WTC11 (cell line): ENCODE data around the gene TNFAIP3. TPM values are rescaled to one million over a fixed set of nuclear protein-coding genes. Genes with fewer than 3 reads are reported as not detected.

Experiments
- ATAC-seq: fragments of 200-7000 bp; cut with Tn5 transposase; 2 replicates; pipeline ENCODE4 v1.10.0; 2021; ENCODE audit warnings: mild to moderate bottlenecking, moderate library complexity
- CTCF ChIA-PET: fragments of 300-600 bp; sonication (Branson Sonifier 250); formaldehyde crosslinking; loops from one replicate; lab custom pipeline; 2021; ENCODE audit warnings: antibody characterized with exemption; lab: Charles Lee
- POLR2A ChIA-PET: fragments of 350-600 bp; sonication (Branson Sonifier 250); formaldehyde crosslinking; loops from one replicate; lab custom pipeline; 2021; ENCODE audit warnings: antibody characterized with exemption; lab: Charles Lee
- DNase-seq: peaks from one replicate; pipeline ENCODE4 v3.0.0; 2021; ENCODE audit warnings: low spot score
- H3K27ac Mint-ChIP-seq: 2 replicates; pipeline ENCODE4 v1.8.0; 2021; ENCODE audit warnings: mixed read lengths
- H3K27me3 Mint-ChIP-seq: 2 replicates; pipeline ENCODE4 v1.8.0; 2021; ENCODE audit warnings: low read depth, mild to moderate bottlenecking, moderate library complexity, mixed read lengths
- H3K36me3 Mint-ChIP-seq: 2 replicates; pipeline ENCODE4 v1.8.0; 2021; ENCODE audit warnings: mixed read lengths
- H3K4me1 Mint-ChIP-seq: 2 replicates; pipeline ENCODE4 v1.8.0; 2022; ENCODE audit warnings: mixed read lengths
- H3K4me3 Mint-ChIP-seq: 2 replicates; pipeline ENCODE4 v1.8.0; 2021; ENCODE audit warnings: mild to moderate bottlenecking, moderate library complexity, mixed read lengths
- H3K9me3 Mint-ChIP-seq: 2 replicates; pipeline ENCODE4 v1.8.0; 2021; ENCODE audit warnings: mixed read lengths
- ARID4B ChIP-seq: sonication (generic); formaldehyde crosslinking; IDR thresholded peaks from 2 replicates; pipeline ENCODE4 v1.8.0; 2023; ENCODE audit warnings: missing genetic modification reagents, mild to moderate bottlenecking, borderline replicate concordance
- ATF1 ChIP-seq: sonication (generic); formaldehyde crosslinking; IDR thresholded peaks from 2 replicates; pipeline ENCODE4 v1.8.1; 2023; ENCODE audit warnings: mild to moderate bottlenecking, moderate library complexity, missing genetic modification reagents
- CBFB ChIP-seq: sonication (generic); formaldehyde crosslinking; IDR thresholded peaks from 2 replicates; pipeline ENCODE4 v1.8.1; 2022; ENCODE audit warnings: mild to moderate bottlenecking, low read depth, missing genetic modification reagents
- E2F1 ChIP-seq: sonication (generic); formaldehyde crosslinking; IDR thresholded peaks from 2 replicates; pipeline ENCODE4 v1.8.0; 2022; ENCODE audit warnings: mild to moderate bottlenecking, missing genetic modification reagents
- ELF4 ChIP-seq: sonication (generic); formaldehyde crosslinking; IDR thresholded peaks from 2 replicates; pipeline ENCODE4 v1.8.1; 2022; ENCODE audit warnings: low read depth, mild to moderate bottlenecking, moderate library complexity, missing genetic modification reagents
- ESRRA ChIP-seq: sonication (generic); formaldehyde crosslinking; IDR thresholded peaks from 2 replicates; pipeline ENCODE4 v1.8.1; 2022; ENCODE audit warnings: mild to moderate bottlenecking, missing genetic modification reagents, borderline replicate concordance
- FOXK1 ChIP-seq: sonication (generic); formaldehyde crosslinking; IDR thresholded peaks from 2 replicates; pipeline ENCODE4 v1.8.0; 2022; ENCODE audit warnings: mild to moderate bottlenecking, moderate library complexity, missing genetic modification reagents
- GABPB1 ChIP-seq: sonication (generic); formaldehyde crosslinking; IDR thresholded peaks from 2 replicates; pipeline ENCODE4 v1.8.1; 2023; ENCODE audit warnings: mild to moderate bottlenecking, missing genetic modification reagents
- NFATC4 ChIP-seq: fragments of 250-450 bp; sonication (Bioruptor Pico); IDR thresholded peaks from 2 replicates; pipeline ENCODE4 v1.9.0; 2021; ENCODE audit warnings: mild to moderate bottlenecking
- OVOL2 ChIP-seq: fragments of 250-450 bp; sonication (Bioruptor Pico); IDR thresholded peaks from 2 replicates; pipeline ENCODE4 v1.9.0; 2021; ENCODE audit warnings: mild to moderate bottlenecking, borderline replicate concordance
- PRDM15 ChIP-seq: sonication (generic); formaldehyde crosslinking; IDR thresholded peaks from 2 replicates; pipeline ENCODE4 v1.8.0; 2022; ENCODE audit warnings: missing genetic modification reagents
- PREB ChIP-seq: sonication (generic); formaldehyde crosslinking; IDR thresholded peaks from 2 replicates; pipeline ENCODE4 v1.8.1; 2022; ENCODE audit warnings: mild to moderate bottlenecking, missing genetic modification reagents, moderate library complexity, borderline replicate concordance
- PRRX2 ChIP-seq: fragments of 250-450 bp; sonication (Bioruptor Pico); IDR thresholded peaks from 2 replicates; pipeline ENCODE4 v1.8.0; 2021; ENCODE audit warnings: mild to moderate bottlenecking
- SMAD3 ChIP-seq: sonication (generic); formaldehyde crosslinking; IDR thresholded peaks from 2 replicates; pipeline ENCODE4 v1.8.0; 2022; ENCODE audit warnings: missing genetic modification reagents, mild to moderate bottlenecking, borderline replicate concordance
- STAT6 ChIP-seq: sonication (generic); formaldehyde crosslinking; conservative IDR thresholded peaks from 2 replicates; pipeline ENCODE4 v1.8.1; 2023; ENCODE audit warnings: mild to moderate bottlenecking, low read depth, missing genetic modification reagents, moderate library complexity
- TEAD1 ChIP-seq: sonication (generic); formaldehyde crosslinking; IDR thresholded peaks from 2 replicates; pipeline ENCODE4 v1.8.0; 2022; ENCODE audit warnings: mild to moderate bottlenecking, missing genetic modification reagents
- ZBTB43 ChIP-seq: sonication (generic); formaldehyde crosslinking; IDR thresholded peaks from 2 replicates; pipeline ENCODE4 v1.8.1; 2023; ENCODE audit warnings: mild to moderate bottlenecking, missing genetic modification reagents
- ZNF232 ChIP-seq: sonication (generic); formaldehyde crosslinking; IDR thresholded peaks from 2 replicates; pipeline ENCODE4 v1.8.0; 2022; ENCODE audit warnings: mild to moderate bottlenecking, missing genetic modification reagents
- ZNF263 ChIP-seq: sonication (generic); formaldehyde crosslinking; IDR thresholded peaks from 2 replicates; pipeline ENCODE4 v1.8.1; 2022; ENCODE audit warnings: low read depth, mild to moderate bottlenecking, moderate library complexity, missing genetic modification reagents
- ZNF416 ChIP-seq: fragments of 250-450 bp; sonication (Bioruptor Pico); IDR thresholded peaks from 2 replicates; pipeline ENCODE4 v1.9.0; 2021; ENCODE audit warnings: mild to moderate bottlenecking, inconsistent platforms
- ZNF423 ChIP-seq: fragments of 250-450 bp; sonication (Bioruptor Pico); IDR thresholded peaks from 2 replicates; pipeline ENCODE4 v2.1.2; 2022; ENCODE audit warnings: mild to moderate bottlenecking, moderate library complexity
- total RNA-seq: library from RNA; stranded (reverse); gene quantifications from 3 replicates; pipeline ENCODE4 v1.2.3, GENCODE V29; 2021

TNFAIP3 gene
- total RNA-seq, 1 experiment from 2014 or later, result 4.2 TPM

- no peak for TF ChIP-seq E2F1
- no peak for TF ChIP-seq ARID4B (CRISPR knock-in tag)
- TF ChIP-seq ZNF232 (CRISPR knock-in tag), result no peak
- TF ChIP-seq PRDM15 (CRISPR knock-in tag), result no peak
- TF ChIP-seq ELF4 (CRISPR knock-in tag), result no peak
- no peak for TF ChIP-seq ZNF416 (CRISPR knock-in tag)
- TF ChIP-seq ZNF423 (CRISPR knock-in tag), result no peak
- TF ChIP-seq PREB, result no peak
These were observed 10.1 kb downstream of the TNFAIP3 start (continued) for GRCh38 chr6:137877113-137877512.

- no peak overlapping the region for H3K27ac Mint-ChIP-seq
- CTCF ChIA-PET, result interaction anchor here (2.5 to 5.7 kb wide), 2 partner anchors 11 to 62 kb away, joined by 9 to 54 read pairs; partner anchors contain the start of gene TNFAIP3
- no peaks in the 10 kb centered on the region for H3K9me3 Mint-ChIP-seq
- peaks cover 38% of the 10 kb centered on the region for H3K4me1 Mint-ChIP-seq
- DNase-seq (no peak), ATAC-seq (no peak)
- H3K36me3 Mint-ChIP-seq, result peaks cover 8% of the 10 kb centered on the region; the same call in 1 of the 2 replicates
- H3K4me3 Mint-ChIP-seq, result no peak overlapping the region
- POLR2A ChIA-PET, result interaction anchor here (0.7 to 0.9 kb wide), 2 partner anchors 13 to 127 kb away, joined by 3 read pairs; no protein-coding TSS in a partner anchor
- no peaks in the 10 kb centered on the region for H3K27me3 Mint-ChIP-seq
- TF ChIP-seq OVOL2 (CRISPR knock-in tag) (no peak), PRRX2 (CRISPR knock-in tag) (no peak), CBFB (CRISPR knock-in tag) (no peak), E2F1 (no peak), TEAD1 (CRISPR knock-in tag) (no peak), STAT6 (no peak), FOXK1 (CRISPR knock-in tag) (no peak), ATF1 (CRISPR knock-in tag) (no peak), GABPB1 (CRISPR knock-in tag) (no peak), ESRRA (CRISPR knock-in tag) (no peak), SMAD3 (CRISPR knock-in tag) (no peak), NFATC4 (CRISPR knock-in tag) (no peak), ZBTB43 (no peak), ZNF263 (no peak)
These were observed 10.5 kb downstream of the TNFAIP3 start for GRCh38 chr6:137877606-137878005.
